H1 (cell line): ENCODE results near the gene TUBGCP2. TPM values are rescaled to one million over a fixed set of nuclear protein-coding genes. Genes with fewer than 3 reads are reported as not detected.

Source experiments
- CBX5 ChIP-seq: fragments of 300-800, 300-1000 bp; sonication (generic); IDR thresholded peaks from 2 replicates; pipeline ENCODE4 v1.7.1; 2016; ENCODE audit warnings: antibody characterized with exemption, low read length, low read depth
- CBX8 ChIP-seq: fragments of 300-800, 300-1000 bp; sonication (generic); IDR thresholded peaks from 2 replicates; pipeline ENCODE4 v1.7.1; 2016; ENCODE audit warnings: low read depth, low read length, borderline replicate concordance
- CEBPB ChIP-seq: IDR thresholded peaks from 2 replicates; pipeline ENCODE4 v1.6.1; 2012; ENCODE audit warnings: low read depth, low read length
- CREB1 ChIP-seq: IDR thresholded peaks from 2 replicates; pipeline ENCODE4 v1.6.1; 2012; ENCODE audit warnings: inconsistent platforms
- EGR1 ChIP-seq: IDR thresholded peaks from 2 replicates; pipeline ENCODE4 v1.6.1; 2011; ENCODE audit warnings: low read depth, low read length, borderline replicate concordance
- GABPA ChIP-seq: IDR thresholded peaks from 2 replicates; pipeline ENCODE4 v1.6.1; 2011; ENCODE audit warnings: mild to moderate bottlenecking, low read length, moderate library complexity, borderline replicate concordance; ENCODE audit not compliant: insufficient read depth
- RBBP5 ChIP-seq: IDR thresholded peaks from 2 replicates; pipeline ENCODE4 v1.7.1; 2012; ENCODE audit warnings: low read depth, mild to moderate bottlenecking, inconsistent platforms, low read length, moderate library complexity, borderline replicate concordance
- SIN3A ChIP-seq, 2 experiments: IDR thresholded peaks in 1 of 2; conservative IDR thresholded peaks in 1 of 2; 2 replicates each; pipeline ENCODE4 v1.6.1; 2011 to 2012; ENCODE audit warnings: low read length in 2 of 2, improper control_type of control experiment in 1 of 2, low read depth in 1 of 2, mild to moderate bottlenecking in 1 of 2
- SIX5 ChIP-seq: IDR thresholded peaks from 2 replicates; pipeline ENCODE4 v1.6.1; 2011; ENCODE audit warnings: mild to moderate bottlenecking, low read depth, low read length
- SP1 ChIP-seq: IDR thresholded peaks from 2 replicates; pipeline ENCODE4 v1.6.1; 2011; ENCODE audit warnings: low read depth, low read length
- SUZ12 ChIP-seq: fragments of 200-600 bp; sonication (generic); IDR thresholded peaks from 2 replicates; pipeline ENCODE4 v1.6.1; 2012; ENCODE audit warnings: mild to moderate bottlenecking, inconsistent platforms, low read length, moderate library complexity, mixed read lengths
- ZNF274 ChIP-seq: IDR thresholded peaks from 2 replicates; pipeline ENCODE4 v1.7.0; 2012; ENCODE audit warnings: low read length, borderline replicate concordance; ENCODE audit errors: extremely low read depth
- polyA plus RNA-seq, 7 experiments: library from polyadenylated mRNA; depleted of rRNA in 3 of 7; stranded (reverse) in 5 of 7; unstranded in 2 of 7; fragments of >200 nt in 5 of 7; fragments of 200-250 nt in 2 of 7; gene quantifications; 1 replicate in 5 of 7; 2 replicates in 1 of 7; 4 replicates in 1 of 7; pipeline versions ENCODE4 v1.2.1 to v1.2.3, GENCODE V29; 2011 to 2013; ENCODE audit warnings: missing spikeins in 2 of 7, mixed read lengths in 2 of 7
- total RNA-seq: library from RNA; stranded (reverse); fragmentation: NEBNext Ultra II Directional; extraction: Animal tissue kit (Norgen Biotek cat#: 25700); gene quantifications from 2 replicates; pipeline ENCODE4 v1.2.1, GENCODE V29; 2021
- TF ChIP-seq, protein P1 (sequence below): fragments of 300-600 bp; sonication (generic); IDR thresholded peaks from 2 replicates; pipeline ENCODE4 v1.7.1; 2012; ENCODE audit warnings: low read length, moderate library complexity, mild to moderate bottlenecking, inconsistent platforms; ENCODE audit not compliant: insufficient replicate concordance

The TUBGCP2 gene
- total and polyA plus RNA-seq, 2 of the 8 experiments (the other 6 are each of a cell fraction or from before 2014, with no cell fraction given): 34.9 to 51.9 TPM

GRCh38 chr10:133315847-133316246 is 7.2 kb upstream of the TUBGCP2 start (continued):
- TF ChIP-seq, protein P1, sequence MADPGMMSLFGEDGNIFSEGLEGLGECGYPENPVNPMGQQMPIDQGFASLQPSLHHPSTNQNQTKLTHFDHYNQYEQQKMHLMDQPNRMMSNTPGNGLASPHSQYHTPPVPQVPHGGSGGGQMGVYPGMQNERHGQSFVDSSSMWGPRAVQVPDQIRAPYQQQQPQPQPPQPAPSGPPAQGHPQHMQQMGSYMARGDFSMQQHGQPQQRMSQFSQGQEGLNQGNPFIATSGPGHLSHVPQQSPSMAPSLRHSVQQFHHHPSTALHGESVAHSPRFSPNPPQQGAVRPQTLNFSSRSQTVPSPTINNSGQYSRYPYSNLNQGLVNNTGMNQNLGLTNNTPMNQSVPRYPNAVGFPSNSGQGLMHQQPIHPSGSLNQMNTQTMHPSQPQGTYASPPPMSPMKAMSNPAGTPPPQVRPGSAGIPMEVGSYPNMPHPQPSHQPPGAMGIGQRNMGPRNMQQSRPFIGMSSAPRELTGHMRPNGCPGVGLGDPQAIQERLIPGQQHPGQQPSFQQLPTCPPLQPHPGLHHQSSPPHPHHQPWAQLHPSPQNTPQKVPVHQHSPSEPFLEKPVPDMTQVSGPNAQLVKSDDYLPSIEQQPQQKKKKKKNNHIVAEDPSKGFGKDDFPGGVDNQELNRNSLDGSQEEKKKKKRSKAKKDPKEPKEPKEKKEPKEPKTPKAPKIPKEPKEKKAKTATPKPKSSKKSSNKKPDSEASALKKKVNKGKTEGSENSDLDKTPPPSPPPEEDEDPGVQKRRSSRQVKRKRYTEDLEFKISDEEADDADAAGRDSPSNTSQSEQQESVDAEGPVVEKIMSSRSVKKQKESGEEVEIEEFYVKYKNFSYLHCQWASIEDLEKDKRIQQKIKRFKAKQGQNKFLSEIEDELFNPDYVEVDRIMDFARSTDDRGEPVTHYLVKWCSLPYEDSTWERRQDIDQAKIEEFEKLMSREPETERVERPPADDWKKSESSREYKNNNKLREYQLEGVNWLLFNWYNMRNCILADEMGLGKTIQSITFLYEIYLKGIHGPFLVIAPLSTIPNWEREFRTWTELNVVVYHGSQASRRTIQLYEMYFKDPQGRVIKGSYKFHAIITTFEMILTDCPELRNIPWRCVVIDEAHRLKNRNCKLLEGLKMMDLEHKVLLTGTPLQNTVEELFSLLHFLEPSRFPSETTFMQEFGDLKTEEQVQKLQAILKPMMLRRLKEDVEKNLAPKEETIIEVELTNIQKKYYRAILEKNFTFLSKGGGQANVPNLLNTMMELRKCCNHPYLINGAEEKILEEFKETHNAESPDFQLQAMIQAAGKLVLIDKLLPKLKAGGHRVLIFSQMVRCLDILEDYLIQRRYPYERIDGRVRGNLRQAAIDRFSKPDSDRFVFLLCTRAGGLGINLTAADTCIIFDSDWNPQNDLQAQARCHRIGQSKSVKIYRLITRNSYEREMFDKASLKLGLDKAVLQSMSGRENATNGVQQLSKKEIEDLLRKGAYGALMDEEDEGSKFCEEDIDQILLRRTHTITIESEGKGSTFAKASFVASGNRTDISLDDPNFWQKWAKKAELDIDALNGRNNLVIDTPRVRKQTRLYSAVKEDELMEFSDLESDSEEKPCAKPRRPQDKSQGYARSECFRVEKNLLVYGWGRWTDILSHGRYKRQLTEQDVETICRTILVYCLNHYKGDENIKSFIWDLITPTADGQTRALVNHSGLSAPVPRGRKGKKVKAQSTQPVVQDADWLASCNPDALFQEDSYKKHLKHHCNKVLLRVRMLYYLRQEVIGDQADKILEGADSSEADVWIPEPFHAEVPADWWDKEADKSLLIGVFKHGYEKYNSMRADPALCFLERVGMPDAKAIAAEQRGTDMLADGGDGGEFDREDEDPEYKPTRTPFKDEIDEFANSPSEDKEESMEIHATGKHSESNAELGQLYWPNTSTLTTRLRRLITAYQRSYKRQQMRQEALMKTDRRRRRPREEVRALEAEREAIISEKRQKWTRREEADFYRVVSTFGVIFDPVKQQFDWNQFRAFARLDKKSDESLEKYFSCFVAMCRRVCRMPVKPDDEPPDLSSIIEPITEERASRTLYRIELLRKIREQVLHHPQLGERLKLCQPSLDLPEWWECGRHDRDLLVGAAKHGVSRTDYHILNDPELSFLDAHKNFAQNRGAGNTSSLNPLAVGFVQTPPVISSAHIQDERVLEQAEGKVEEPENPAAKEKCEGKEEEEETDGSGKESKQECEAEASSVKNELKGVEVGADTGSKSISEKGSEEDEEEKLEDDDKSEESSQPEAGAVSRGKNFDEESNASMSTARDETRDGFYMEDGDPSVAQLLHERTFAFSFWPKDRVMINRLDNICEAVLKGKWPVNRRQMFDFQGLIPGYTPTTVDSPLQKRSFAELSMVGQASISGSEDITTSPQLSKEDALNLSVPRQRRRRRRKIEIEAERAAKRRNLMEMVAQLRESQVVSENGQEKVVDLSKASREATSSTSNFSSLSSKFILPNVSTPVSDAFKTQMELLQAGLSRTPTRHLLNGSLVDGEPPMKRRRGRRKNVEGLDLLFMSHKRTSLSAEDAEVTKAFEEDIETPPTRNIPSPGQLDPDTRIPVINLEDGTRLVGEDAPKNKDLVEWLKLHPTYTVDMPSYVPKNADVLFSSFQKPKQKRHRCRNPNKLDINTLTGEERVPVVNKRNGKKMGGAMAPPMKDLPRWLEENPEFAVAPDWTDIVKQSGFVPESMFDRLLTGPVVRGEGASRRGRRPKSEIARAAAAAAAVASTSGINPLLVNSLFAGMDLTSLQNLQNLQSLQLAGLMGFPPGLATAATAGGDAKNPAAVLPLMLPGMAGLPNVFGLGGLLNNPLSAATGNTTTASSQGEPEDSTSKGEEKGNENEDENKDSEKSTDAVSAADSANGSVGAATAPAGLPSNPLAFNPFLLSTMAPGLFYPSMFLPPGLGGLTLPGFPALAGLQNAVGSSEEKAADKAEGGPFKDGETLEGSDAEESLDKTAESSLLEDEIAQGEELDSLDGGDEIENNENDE: no peak
- TF ChIP-seq SIN3A (conservative IDR thresholded peaks at IDR 0.05 in 1 of 2, IDR thresholded peaks at IDR 0.05 in 1 of 2; ENCODE audit: low read depth in 1 of 2, low read length in 2 of 2) (no peak), GABPA (no peak), ZNF274 (no peak), CBX8 (no peak), CEBPB (no peak), SUZ12 (no peak), SP1 (no peak), CREB1 (no peak), RBBP5 (no peak), SIX5 (no peak), CBX5 (no peak), EGR1 (no peak)
